AG04449 (cell line): ENCODE measurements around the gene ETV3L.
"Not testable (repeated sequence)": the region's sequence is repeated elsewhere in the genome, so short reads cannot be mapped to it uniquely, and the experiment has no call there.

ENCODE experiments used
- CTCF ChIA-PET: fragments of 350-600 bp; formaldehyde crosslinking; extraction: SDS; loops from one replicate; lab custom pipeline; 2021; ENCODE audit warnings: antibody characterized with exemption; lab: Yijun Ruan, JAX
- POLR2A ChIA-PET: fragments of 400-600, 350-600 bp; formaldehyde crosslinking; extraction: SDS; loops from one replicate; lab custom pipeline; 2020; ENCODE audit warnings: antibody characterized with exemption, inconsistent platforms; lab: Yijun Ruan, JAX
- DNase-seq: peaks from one replicate; pipeline ENCODE4 v3.0.0-alpha.2; 2010; ENCODE audit warnings: low read depth, low spot score
- H3K4me3 ChIP-seq: 2 replicates; pipeline ENCODE4 v1.5.1; 2011; ENCODE audit warnings: low read depth, mild to moderate bottlenecking, control low read depth, low read length
- TF ChIP-seq, protein P1 (sequence below): IDR thresholded peaks from one replicate; pipeline ENCODE4 v1.5.1; 2011; ENCODE audit warnings: mild to moderate bottlenecking, moderate library complexity, low read length, control low read depth, inconsistent platforms; ENCODE audit not compliant: insufficient read depth; ENCODE audit errors: missing control alignments

Gene ETV3L

DNA sequence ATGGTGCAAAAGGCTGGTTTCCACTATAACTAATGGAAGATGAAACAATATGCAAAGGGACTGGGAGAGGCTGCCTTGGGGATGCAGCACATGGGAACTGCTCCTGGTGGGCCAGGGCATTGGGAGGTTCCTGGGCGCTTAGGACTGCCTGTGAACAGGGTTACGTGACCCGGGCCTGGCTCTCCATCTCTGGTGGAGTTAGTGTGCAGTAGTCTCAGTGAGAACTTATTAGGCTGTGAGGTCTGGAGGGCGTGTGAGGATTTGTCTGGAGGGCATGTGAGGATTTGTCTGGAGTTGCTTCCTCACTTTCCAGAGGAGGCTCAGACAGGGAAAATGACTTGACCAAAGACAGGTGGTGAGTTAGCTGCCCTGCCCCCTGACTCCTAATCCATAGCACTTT lies 1.5 kb upstream of the ETV3L start:
- no peak overlapping the region for H3K4me3 ChIP-seq
- ChIA-PET CTCF (interaction anchor here (0.8 to 10.7 kb wide), 4 partner anchors 12 to 56 kb away, joined by 3 to 108 read pairs (median 8); no protein-coding TSS in a partner anchor), POLR2A (no interaction called here)
- no peak for DNase-seq
- TF ChIP-seq, protein P1, sequence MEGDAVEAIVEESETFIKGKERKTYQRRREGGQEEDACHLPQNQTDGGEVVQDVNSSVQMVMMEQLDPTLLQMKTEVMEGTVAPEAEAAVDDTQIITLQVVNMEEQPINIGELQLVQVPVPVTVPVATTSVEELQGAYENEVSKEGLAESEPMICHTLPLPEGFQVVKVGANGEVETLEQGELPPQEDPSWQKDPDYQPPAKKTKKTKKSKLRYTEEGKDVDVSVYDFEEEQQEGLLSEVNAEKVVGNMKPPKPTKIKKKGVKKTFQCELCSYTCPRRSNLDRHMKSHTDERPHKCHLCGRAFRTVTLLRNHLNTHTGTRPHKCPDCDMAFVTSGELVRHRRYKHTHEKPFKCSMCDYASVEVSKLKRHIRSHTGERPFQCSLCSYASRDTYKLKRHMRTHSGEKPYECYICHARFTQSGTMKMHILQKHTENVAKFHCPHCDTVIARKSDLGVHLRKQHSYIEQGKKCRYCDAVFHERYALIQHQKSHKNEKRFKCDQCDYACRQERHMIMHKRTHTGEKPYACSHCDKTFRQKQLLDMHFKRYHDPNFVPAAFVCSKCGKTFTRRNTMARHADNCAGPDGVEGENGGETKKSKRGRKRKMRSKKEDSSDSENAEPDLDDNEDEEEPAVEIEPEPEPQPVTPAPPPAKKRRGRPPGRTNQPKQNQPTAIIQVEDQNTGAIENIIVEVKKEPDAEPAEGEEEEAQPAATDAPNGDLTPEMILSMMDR: no peak

DNA sequence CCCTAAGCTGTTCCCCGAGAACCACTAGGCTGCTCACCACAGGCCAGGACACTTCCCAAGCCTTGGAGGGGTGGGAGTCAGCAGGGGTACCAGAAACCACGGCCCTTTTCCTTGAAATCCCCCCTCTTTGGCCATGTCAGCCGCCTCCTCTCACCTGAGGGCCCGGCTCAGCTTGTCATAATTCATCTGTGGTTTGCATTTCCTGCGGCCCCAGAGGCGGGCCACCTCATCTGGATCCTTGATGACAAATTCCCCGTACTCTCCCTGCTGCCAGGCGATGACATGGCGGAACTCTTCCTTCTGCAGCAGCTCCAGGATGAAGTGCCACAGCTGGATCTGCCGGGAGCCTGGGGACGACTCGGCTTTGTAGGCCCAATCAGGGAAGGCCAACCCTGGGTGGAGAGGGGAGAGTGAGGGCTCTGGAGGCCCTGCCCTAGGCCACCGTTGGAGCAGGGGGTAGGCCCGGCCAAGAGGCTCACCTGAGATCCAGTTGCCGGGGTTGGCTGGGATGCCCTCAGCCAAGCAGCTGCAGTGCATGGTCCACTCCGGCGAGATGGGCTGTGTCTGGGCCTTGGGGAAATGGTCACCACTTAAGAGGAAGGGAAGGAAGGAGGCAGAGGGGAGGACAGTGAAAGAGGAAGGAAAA lies 498 bp downstream of the ETV3L start:
- H3K4me3 ChIP-seq, POLR2A ChIA-PET, DNase-seq: not testable (repeated sequence)
- CTCF ChIA-PET: interaction anchor here (3.2 to 10.7 kb wide), 2 partner anchors 9 to 58 kb away, joined by 14 to 108 read pairs; no protein-coding TSS in a partner anchor

GRCh38 chr1:157098519-157098918 lies 1.1 kb downstream of the ETV3L start:
- ChIA-PET POLR2A (no interaction called here), CTCF (interaction anchor here (3.2 to 10.7 kb wide), 2 partner anchors 9 to 58 kb away, joined by 14 to 108 read pairs; no protein-coding TSS in a partner anchor)
- TF ChIP-seq, protein P1: no peak
- H3K4me3 ChIP-seq: no peak overlapping the region
- no peak for DNase-seq

DNA sequence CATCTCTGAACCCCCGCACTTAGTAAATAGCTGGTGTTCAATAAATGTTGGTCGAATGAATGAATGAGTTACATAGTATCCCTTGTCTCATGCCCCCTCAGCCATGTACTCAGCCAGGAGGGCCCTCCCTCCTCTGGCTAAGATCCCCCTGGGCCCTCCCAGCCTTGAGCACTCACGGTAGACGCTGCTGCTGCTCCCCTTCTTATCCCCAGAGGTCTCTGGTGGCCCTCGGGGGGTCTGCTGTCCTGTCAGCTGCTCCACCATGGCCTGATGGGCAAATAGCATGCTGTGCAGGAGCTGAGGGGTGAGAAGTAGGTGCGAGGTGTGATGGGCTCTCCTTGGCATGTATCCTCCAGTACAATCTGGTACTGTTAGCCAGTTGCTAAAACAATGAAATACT lies 1.9 kb downstream of the ETV3L start:
- no peak overlapping the region for H3K4me3 ChIP-seq
- TF ChIP-seq, protein P1: no peak
- ChIA-PET POLR2A (no interaction called here), CTCF (interaction anchor here (3.2 to 10.7 kb wide), 2 partner anchors 8 to 59 kb away, joined by 14 to 108 read pairs; no protein-coding TSS in a partner anchor)
- DNase-seq: no peak

GRCh38 chr1:157096881-157097280 lies 2.7 kb downstream of the ETV3L start:
- TF ChIP-seq, protein P1: no peak
- CTCF ChIA-PET: interaction anchor here (1.0 to 10.7 kb wide), 3 partner anchors 7 to 60 kb away, joined by 3 to 108 read pairs (median 14); no protein-coding TSS in a partner anchor
- POLR2A ChIA-PET: no interaction called here
- no peak overlapping the region for H3K4me3 ChIP-seq
- no peak for DNase-seq

GRCh38 chr1:157095551-157095950 lies 4.1 kb downstream of the ETV3L start:
- H3K4me3 ChIP-seq: no peak overlapping the region
- POLR2A ChIA-PET: no interaction called here
- no peak for DNase-seq
- TF ChIP-seq, protein P1: no peak
- CTCF ChIA-PET: interaction anchor here (0.8 to 1.7 kb wide), 4 partner anchors 12 to 61 kb away, joined by 3 to 6 read pairs (median 4); no protein-coding TSS in a partner anchor
